ENCODE measurements around the gene PRR15L.
"Not testable (repeated sequence)": the region's sequence is repeated elsewhere in the genome, so short reads cannot be mapped to it uniquely, and the experiment has no call there.

Gene PRR15L

DNA sequence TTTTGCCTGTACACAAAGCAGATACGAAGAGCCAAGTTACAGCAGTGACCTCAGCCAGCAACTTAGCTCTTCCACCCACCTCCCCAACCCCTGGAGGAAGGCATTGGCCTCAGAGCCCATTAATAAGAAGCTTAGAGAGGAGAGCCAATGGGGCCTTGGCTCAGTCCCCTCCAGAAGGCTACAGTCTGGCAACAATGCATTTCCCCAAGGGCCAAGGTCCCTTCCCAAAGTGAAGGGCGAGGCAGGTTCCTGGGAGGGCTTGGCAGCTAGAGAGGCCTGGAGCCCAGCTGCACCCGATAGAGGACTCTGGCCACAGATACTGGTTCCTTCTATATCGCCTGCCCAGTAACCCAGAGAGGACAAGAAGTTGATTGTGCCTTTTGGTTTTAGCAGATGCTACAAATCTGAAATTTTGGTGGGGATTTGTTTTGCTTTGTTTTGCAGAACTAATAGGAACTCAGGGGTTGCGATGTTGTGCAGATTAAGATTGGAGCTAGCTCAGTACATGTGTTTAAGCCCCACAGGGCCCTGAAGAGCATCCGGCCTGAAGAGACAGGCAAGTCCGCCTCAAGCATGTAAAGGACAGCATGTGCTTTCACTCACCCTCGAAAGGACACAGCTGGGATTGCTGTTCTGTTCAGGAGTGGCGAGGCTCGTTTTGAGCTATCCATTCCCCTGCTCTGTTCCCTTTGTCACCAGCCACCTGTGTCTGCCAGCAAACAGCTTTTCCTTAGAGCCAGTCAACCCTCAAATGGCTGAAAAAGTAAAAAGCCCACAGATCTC is 28.3 kb downstream of the PRR15L start:
- TF ChIP-seq, protein P1, sequence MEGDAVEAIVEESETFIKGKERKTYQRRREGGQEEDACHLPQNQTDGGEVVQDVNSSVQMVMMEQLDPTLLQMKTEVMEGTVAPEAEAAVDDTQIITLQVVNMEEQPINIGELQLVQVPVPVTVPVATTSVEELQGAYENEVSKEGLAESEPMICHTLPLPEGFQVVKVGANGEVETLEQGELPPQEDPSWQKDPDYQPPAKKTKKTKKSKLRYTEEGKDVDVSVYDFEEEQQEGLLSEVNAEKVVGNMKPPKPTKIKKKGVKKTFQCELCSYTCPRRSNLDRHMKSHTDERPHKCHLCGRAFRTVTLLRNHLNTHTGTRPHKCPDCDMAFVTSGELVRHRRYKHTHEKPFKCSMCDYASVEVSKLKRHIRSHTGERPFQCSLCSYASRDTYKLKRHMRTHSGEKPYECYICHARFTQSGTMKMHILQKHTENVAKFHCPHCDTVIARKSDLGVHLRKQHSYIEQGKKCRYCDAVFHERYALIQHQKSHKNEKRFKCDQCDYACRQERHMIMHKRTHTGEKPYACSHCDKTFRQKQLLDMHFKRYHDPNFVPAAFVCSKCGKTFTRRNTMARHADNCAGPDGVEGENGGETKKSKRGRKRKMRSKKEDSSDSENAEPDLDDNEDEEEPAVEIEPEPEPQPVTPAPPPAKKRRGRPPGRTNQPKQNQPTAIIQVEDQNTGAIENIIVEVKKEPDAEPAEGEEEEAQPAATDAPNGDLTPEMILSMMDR (IDR thresholded peaks at IDR 0.05; ENCODE audit: borderline replicate concordance, control extremely low read depth, extremely low read depth, insufficient read depth, missing control alignments), result no peak
- in situ Hi-C loops (cut with MboI; ENCODE audit: low sequenced_read_pairs, unreplicated experiment), result no loop called here
- DNase-seq (ENCODE audit: low spot score), result no peak

DNA sequence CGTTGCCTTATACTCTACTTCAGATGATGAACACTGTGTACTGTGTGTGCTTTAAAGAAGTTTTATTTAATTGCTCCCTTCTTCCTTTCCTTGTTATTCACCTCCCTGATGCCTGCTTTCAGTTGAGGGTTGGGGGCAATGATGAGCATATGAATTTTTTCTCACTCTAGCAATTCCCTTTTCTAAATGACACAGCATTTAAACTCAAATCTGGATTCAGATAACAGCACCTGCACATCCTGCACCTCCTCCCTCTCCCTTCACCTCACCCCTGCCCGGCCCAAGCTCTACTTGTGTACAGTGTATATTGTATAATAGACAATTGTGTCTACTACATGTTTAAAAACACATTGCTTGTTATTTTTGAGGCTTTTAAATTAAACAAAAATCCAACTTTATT is 29.3 kb downstream of the PRR15L start:
- no peak for DNase-seq (ENCODE audit: low spot score)
- in situ Hi-C loops (cut with MboI; ENCODE audit: low sequenced_read_pairs, unreplicated experiment), result no loop called here

DNA sequence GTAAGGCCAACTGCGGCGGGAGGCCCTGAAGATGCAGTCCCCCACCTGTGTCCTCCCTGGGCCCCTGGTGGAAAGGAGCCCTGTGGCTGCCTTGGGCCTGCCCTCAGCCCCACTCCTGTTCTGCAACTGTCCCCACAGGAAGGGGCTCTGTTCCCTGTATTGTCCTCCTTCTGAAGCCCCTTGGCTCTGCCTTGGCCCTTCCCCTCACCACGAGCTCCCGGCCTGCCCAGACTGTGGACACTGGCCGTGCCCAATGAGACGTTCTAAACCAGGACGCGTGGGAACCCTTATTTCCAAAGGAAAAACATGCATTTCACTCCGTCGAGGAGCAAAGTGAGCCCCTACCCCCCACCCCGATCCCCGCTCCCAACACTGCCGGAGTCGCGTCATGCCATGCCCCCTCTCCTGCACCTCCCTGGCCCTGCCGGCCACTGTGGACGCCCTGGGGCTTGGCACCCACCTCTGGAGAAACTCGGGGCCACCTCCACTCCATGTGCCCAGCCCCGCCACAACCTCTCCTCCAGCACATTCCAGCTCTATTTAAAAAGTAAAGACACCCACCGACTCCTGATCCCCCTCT is 29.8 kb downstream of the PRR15L start:
- TF ChIP-seq, protein P1 (IDR thresholded peaks at IDR 0.05; ENCODE audit: borderline replicate concordance, control extremely low read depth, extremely low read depth, insufficient read depth, missing control alignments), result no peak
- in situ Hi-C loops (cut with MboI; ENCODE audit: low sequenced_read_pairs, unreplicated experiment), result no loop called here
- no peak for DNase-seq (ENCODE audit: low spot score)

More for the DNA sequence above, 29.3 kb downstream of the PRR15L start:
- TF ChIP-seq, protein P1 (IDR thresholded peaks at IDR 0.05; ENCODE audit: borderline replicate concordance, control extremely low read depth, extremely low read depth, insufficient read depth, missing control alignments), result no peak

DNA sequence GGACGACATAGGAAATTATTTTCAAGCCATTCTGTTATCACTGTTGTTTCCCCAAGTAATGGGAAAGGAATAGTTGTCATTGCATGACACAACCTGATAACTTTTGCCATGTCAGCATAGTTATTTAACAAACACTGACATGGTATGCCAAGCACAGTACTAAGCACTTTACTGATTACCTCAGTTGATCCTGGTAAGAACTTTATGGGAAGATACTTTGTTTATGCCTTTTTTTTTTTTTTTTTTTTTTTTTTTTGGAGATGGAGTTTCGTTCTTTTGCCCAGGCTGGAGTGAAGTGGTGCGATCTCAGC is 32.0 kb downstream of the PRR15L start:
- TF ChIP-seq, protein P1 (IDR thresholded peaks at IDR 0.05; ENCODE audit: borderline replicate concordance, control extremely low read depth, extremely low read depth, insufficient read depth, missing control alignments), result no peak
- no peak for DNase-seq (ENCODE audit: low spot score)
- in situ Hi-C loops (cut with MboI; ENCODE audit: low sequenced_read_pairs, unreplicated experiment), result no loop called here

GRCh38 chr17:47924785-47925677 is 32.7 kb downstream of the PRR15L start:
- no peak for DNase-seq (ENCODE audit: low spot score)
- in situ Hi-C loops (cut with MboI; ENCODE audit: low sequenced_read_pairs, unreplicated experiment), result no loop called here
- TF ChIP-seq, protein P1 (IDR thresholded peaks at IDR 0.05; ENCODE audit: borderline replicate concordance, control extremely low read depth, extremely low read depth, insufficient read depth, missing control alignments), result no peak

GRCh38 chr17:47919889-47920288 is 37.8 kb downstream of the PRR15L start:
- DNase-seq (ENCODE audit: low spot score); in situ Hi-C loops (cut with MboI; ENCODE audit: low sequenced_read_pairs, unreplicated experiment): not testable (repeated sequence)

Data from GM13976 (cell line).